DOHH2 (cell line): Measurements from ENCODE around the gene CPOX.

ENCODE experiments used
- H3F3A ChIP-seq: fragments of 200-600 bp; sonication (generic), shearing (Covaris generic); 2 replicates; pipeline ENCODE4 v1.6.0; 2016; ENCODE audit warnings: antibody characterized with exemption, mild to moderate bottlenecking; ENCODE audit not compliant: control insufficient read depth, insufficient read depth
- H3K27ac ChIP-seq: fragments of 200-600 bp; sonication (generic); 2 replicates; pipeline ENCODE4 v1.5.1; 2014; ENCODE audit warnings: low read depth, mild to moderate bottlenecking, low read length, moderate library complexity
- H3K27me3 ChIP-seq: fragments of 200-600 bp; sonication (generic); 2 replicates; pipeline ENCODE4 v1.6.1; 2014; ENCODE audit warnings: mild to moderate bottlenecking, low read length, mixed read lengths; ENCODE audit not compliant: control insufficient read depth
- H3K36me3 ChIP-seq: fragments of 200-600 bp; sonication (generic); 2 replicates; pipeline ENCODE4 v1.6.1; 2014; ENCODE audit warnings: mild to moderate bottlenecking, low read length, moderate library complexity, mixed read lengths; ENCODE audit not compliant: control insufficient read depth
- H3K4me1 ChIP-seq: fragments of 200-600 bp; sonication (generic); 2 replicates; pipeline ENCODE4 v1.6.1; 2014; ENCODE audit warnings: mild to moderate bottlenecking, low read length, mixed read lengths; ENCODE audit not compliant: control insufficient read depth
- H3K4me2 ChIP-seq: fragments of 200-600 bp; sonication (generic); 2 replicates; pipeline ENCODE4 v1.6.0; 2014; ENCODE audit warnings: mild to moderate bottlenecking, low read length, moderate library complexity
- H3K4me3 ChIP-seq: fragments of 200-600 bp; sonication (generic); 2 replicates; pipeline ENCODE4 v1.5.1; 2014; ENCODE audit warnings: mild to moderate bottlenecking, low read length, mixed read lengths
- H3K79me2 ChIP-seq: fragments of 200-600 bp; sonication (generic); 2 replicates; pipeline ENCODE4 v1.6.1; 2014; ENCODE audit warnings: mild to moderate bottlenecking, low read length, mixed read lengths; ENCODE audit not compliant: control insufficient read depth
- H3K9me2 ChIP-seq: fragments of 200-600 bp; sonication (generic); replicated peaks from 2 replicates; pipeline ENCODE4 v1.6.1; 2014; ENCODE audit warnings: mild to moderate bottlenecking, low read length, mixed read lengths; ENCODE audit not compliant: control insufficient read depth
- H3K9me3 ChIP-seq: fragments of 200-600 bp; sonication (generic); 2 replicates; pipeline ENCODE4 v1.6.1; 2014; ENCODE audit warnings: antibody characterized with exemption, low read length, mixed read lengths; ENCODE audit not compliant: control insufficient read depth, insufficient read depth
- H4K20me1 ChIP-seq: fragments of 200-600 bp; sonication (generic); 2 replicates; pipeline ENCODE4 v1.6.0; 2014; ENCODE audit warnings: low read depth, mild to moderate bottlenecking, antibody characterized with exemption, low read length, moderate library complexity; ENCODE audit not compliant: control insufficient read depth, insufficient read depth
- CTCF ChIP-seq: fragments of 200-600 bp; sonication (generic); IDR thresholded peaks from one replicate; pipeline ENCODE4 v1.5.1; 2014; ENCODE audit warnings: antibody characterized with exemption, mild to moderate bottlenecking, low read depth, low read length; ENCODE audit not compliant: poor library complexity, severe bottlenecking
- EZH2phosphoT487 ChIP-seq: fragments of 200-600 bp; sonication (generic); IDR thresholded peaks from 2 replicates; pipeline ENCODE4 v1.6.1; 2017; ENCODE audit warnings: borderline replicate concordance, mild to moderate bottlenecking, antibody characterized with exemption, low read length, moderate library complexity, mixed read lengths

CPOX gene

GRCh38 chr3:98550833-98551232 lies 42.6 kb downstream of the CPOX start:
- Histone ChIP-seq H3K4me1 (peaks cover 53% of the 10 kb centered on the region), H3K4me3 (no peak overlapping the region), H3K4me2 (no peak overlapping the region)

DNA sequence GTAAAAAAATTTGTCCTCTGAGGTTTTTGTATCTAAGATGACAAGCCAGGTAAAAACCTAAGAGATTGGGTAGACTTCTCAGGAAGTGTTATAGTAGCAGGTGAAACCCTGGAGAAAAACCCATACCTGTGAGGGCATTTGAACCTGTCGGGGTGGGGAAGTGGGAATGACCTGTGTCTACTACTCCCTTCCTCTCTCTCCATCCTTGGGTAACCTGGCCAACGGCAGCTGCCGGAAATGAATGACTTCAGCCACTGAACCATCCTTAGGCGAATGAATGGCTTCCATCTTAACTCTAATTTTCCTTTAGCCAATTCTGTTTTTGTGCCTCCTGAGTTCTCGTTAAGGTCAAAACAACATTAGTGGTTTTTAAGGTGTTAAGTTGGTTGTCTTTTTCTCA lies 44.9 kb downstream of the CPOX start:
- Histone ChIP-seq H3K9me2 (no peaks in the 10 kb centered on the region), H3K4me3 (no peak overlapping the region), H3K9me3 (no peaks in the 10 kb centered on the region), H4K20me1 (no peaks in the 10 kb centered on the region), H3K4me2 (no peak overlapping the region), H3K27ac (no peak overlapping the region), H3F3A (no peaks in the 10 kb centered on the region), H3K36me3 (no peaks in the 10 kb centered on the region), H3K79me2 (no peaks in the 10 kb centered on the region), H3K27me3 (no peaks in the 10 kb centered on the region), H3K4me1 (peaks cover 43% of the 10 kb centered on the region)
- TF ChIP-seq EZH2phosphoT487 = no peak
- TF ChIP-seq CTCF = no peak

More at GRCh38 chr3:98550833-98551232, 42.6 kb downstream of the CPOX start:
- H3K9me3 ChIP-seq = no peaks in the 10 kb centered on the region
- H3F3A ChIP-seq = no peaks in the 10 kb centered on the region
- no peaks in the 10 kb centered on the region for H4K20me1 ChIP-seq
- no peaks in the 10 kb centered on the region for H3K36me3 ChIP-seq
- TF ChIP-seq CTCF = no peak
- TF ChIP-seq EZH2phosphoT487 = no peak
- H3K9me2 ChIP-seq = no peaks in the 10 kb centered on the region
- H3K79me2 ChIP-seq = no peaks in the 10 kb centered on the region
- no peak overlapping the region for H3K27ac ChIP-seq
- H3K27me3 ChIP-seq = no peaks in the 10 kb centered on the region

DNA sequence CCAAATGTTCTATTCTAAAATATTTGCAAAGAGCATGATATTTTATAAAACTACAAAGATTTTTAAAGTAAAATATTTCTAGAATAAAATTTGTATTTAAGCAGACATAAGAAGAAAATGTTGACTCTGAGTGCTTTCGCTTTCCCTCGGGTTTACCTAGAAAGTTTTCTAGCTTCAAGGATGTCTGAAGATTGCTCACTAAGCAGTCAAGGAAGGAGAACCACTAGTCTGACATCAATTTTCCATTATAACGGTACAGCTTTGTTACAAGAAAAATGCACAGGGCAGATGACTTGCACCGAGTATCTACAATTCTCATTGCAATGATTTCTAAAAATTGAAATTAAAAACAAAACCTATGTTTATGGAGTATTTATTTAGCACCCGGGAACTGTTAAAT lies 47.5 kb downstream of the CPOX start:
- Histone ChIP-seq H4K20me1 (no peaks in the 10 kb centered on the region), H3K9me2 (no peaks in the 10 kb centered on the region), H3K27ac (no peak overlapping the region), H3K27me3 (no peaks in the 10 kb centered on the region), H3F3A (peaks cover under 1% of the 10 kb centered on the region; the same call in 1 of the 2 replicates), H3K36me3 (no peaks in the 10 kb centered on the region), H3K4me3 (no peak overlapping the region), H3K9me3 (no peaks in the 10 kb centered on the region), H3K4me2 (no peak overlapping the region), H3K79me2 (no peaks in the 10 kb centered on the region), H3K4me1 (peaks cover 25% of the 10 kb centered on the region)
- TF ChIP-seq EZH2phosphoT487 (no peak), CTCF (no peak)
